IPS-15b (cell line): ENCODE measurements around the gene ATXN10.
"Not testable (repeated sequence)": the region's sequence is repeated elsewhere in the genome, so short reads cannot be mapped to it uniquely, and the experiment has no call there.

ENCODE experiments used
- H3K27me3 ChIP-seq: one replicate; pipeline ENCODE4 v1.6.1; 2013; ENCODE audit warnings: low read length; ENCODE audit not compliant: control insufficient read depth, insufficient read depth
- H3K36me3 ChIP-seq: one replicate; pipeline ENCODE4 v1.6.1; 2013; ENCODE audit warnings: low read length; ENCODE audit not compliant: control insufficient read depth, insufficient read depth
- H3K4me1 ChIP-seq: one replicate; pipeline ENCODE4 v1.6.1; 2013; ENCODE audit warnings: mild to moderate bottlenecking, low read length; ENCODE audit not compliant: control insufficient read depth, insufficient read depth
- H3K4me3 ChIP-seq: one replicate; pipeline ENCODE4 v1.5.1; 2013; ENCODE audit warnings: low read depth, low read length
- H3K9ac ChIP-seq: one replicate; pipeline ENCODE4 v1.6.1; 2013; ENCODE audit warnings: low read depth, mild to moderate bottlenecking, low read length
- H3K9me3 ChIP-seq: one replicate; pipeline ENCODE4 v1.6.1; 2013; ENCODE audit warnings: mild to moderate bottlenecking, low read length; ENCODE audit not compliant: control insufficient read depth, insufficient read depth

Gene ATXN10

DNA sequence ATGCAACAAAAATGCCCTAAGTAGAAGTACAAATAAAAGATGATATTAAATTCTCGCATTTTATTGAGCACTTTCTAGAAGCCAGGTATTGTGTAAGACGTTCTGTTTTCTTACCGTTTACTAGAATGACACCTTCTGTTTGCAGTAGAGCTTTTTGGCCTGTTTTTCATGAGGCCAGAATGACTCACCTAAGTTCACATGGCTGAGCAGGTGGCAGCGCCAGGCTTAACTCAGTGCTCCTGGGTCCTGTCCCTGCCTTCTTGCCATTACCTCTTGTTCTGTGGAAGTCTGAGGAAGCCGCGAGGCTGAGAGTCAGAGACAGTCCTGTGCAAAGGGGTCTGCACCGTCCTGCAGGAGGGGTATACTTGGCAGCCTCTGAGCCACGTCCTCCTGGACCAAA, 113.8 kb downstream of the ATXN10 start:
- Histone ChIP-seq H3K9ac (no peak overlapping the region), H3K9me3 (no peaks in the 10 kb centered on the region), H3K27me3 (no peaks in the 10 kb centered on the region), H3K4me3 (no peak overlapping the region), H3K4me1 (peaks cover 2% of the 10 kb centered on the region), H3K36me3 (no peaks in the 10 kb centered on the region)

DNA sequence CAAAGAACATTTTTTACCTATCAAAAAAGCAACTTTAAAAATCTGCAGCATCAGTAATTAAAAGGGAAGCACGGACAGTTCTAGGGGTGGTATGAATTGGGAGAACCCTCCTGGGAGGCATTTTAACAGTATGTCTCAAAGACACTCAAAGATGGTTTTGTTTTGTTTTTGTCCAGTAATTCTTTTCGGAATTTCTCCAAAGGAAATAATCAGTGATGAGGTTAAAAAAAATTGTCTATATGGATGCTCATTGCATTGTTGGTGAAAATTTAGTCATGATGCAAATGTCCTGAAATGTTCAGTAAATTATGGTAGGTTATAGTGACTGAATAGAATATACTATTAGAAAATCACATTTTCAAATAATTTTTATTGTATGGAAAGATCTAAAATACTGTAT, 115.1 kb downstream of the ATXN10 start:
- Histone ChIP-seq H3K9me3 (no peaks in the 10 kb centered on the region), H3K4me1 (peaks cover 2% of the 10 kb centered on the region), H3K9ac (no peak overlapping the region), H3K4me3 (no peak overlapping the region), H3K27me3 (no peaks in the 10 kb centered on the region), H3K36me3 (no peaks in the 10 kb centered on the region)

DNA sequence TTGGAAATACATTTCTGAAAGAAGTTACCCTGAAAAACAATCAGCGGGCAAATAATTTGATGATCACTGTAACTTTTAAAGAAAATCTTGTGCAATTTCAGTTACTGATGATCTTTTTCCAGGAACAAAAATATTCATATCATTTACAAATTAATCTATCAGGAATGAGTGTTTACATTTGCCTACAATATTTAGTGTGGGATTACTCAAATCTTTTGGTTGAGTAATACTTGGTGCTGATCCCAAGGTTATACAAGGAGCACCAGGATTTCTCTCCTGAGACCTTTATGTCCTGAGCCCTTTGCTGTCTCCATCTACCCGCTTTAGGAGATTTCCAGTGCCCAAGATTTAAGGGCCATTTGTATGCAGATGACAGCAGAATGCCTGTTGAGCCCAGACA, 116.1 kb downstream of the ATXN10 start:
- no peaks in the 10 kb centered on the region for H3K9me3 ChIP-seq
- no peaks in the 10 kb centered on the region for H3K36me3 ChIP-seq
- H3K4me1 ChIP-seq = peaks cover 2% of the 10 kb centered on the region
- no peak overlapping the region for H3K4me3 ChIP-seq
- H3K9ac ChIP-seq = no peak overlapping the region
- H3K27me3 ChIP-seq = no peaks in the 10 kb centered on the region

DNA sequence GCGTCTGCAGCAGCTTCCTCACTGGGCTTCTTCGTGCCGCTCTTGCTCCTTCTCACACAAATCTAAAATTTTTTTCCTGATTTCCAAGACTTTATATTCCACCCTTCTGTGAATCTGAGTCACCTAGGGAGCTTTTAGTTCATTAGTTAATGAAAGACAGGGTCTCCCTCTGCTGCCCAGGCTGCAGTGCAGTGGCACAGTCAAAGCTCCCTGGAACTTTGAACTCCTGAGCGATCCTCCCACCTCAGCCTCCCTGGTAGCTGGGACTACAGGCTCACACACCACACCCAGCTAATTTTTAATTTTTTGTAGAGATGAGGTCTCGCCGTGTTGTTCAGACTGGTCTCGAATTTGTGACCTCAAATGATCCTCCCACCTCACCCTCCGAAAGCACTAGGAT, 116.9 kb downstream of the ATXN10 start:
- Histone ChIP-seq H3K27me3 (no peaks in the 10 kb centered on the region), H3K4me1 (peaks cover 2% of the 10 kb centered on the region), H3K4me3 (no peak overlapping the region), H3K36me3 (no peaks in the 10 kb centered on the region), H3K9ac (no peak overlapping the region), H3K9me3 (no peaks in the 10 kb centered on the region)

DNA sequence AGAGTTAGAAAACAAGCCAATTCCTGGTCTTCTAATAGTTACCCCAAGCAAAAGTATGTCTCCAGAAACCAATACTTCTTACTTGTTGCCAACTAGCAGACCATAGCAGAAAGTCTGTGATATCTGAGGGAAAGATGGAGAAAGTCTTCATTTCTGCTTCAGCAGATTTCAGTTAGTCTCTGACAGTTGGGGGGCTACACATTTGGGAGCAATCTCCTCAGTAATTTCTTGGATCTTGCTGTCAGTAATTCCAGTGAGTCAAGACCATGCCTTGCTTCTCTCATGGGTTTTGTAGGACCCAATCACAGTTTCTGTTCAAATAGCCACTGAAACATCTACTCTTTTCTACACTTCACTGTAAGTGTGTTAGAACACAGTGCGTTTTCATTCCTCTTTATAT, 118.8 kb downstream of the ATXN10 start:
- peaks cover 2% of the 10 kb centered on the region for H3K4me1 ChIP-seq
- no peak overlapping the region for H3K4me3 ChIP-seq
- H3K9ac ChIP-seq = no peak overlapping the region
- no peaks in the 10 kb centered on the region for H3K27me3 ChIP-seq
- H3K9me3 ChIP-seq = no peaks in the 10 kb centered on the region
- H3K36me3 ChIP-seq = no peaks in the 10 kb centered on the region

DNA sequence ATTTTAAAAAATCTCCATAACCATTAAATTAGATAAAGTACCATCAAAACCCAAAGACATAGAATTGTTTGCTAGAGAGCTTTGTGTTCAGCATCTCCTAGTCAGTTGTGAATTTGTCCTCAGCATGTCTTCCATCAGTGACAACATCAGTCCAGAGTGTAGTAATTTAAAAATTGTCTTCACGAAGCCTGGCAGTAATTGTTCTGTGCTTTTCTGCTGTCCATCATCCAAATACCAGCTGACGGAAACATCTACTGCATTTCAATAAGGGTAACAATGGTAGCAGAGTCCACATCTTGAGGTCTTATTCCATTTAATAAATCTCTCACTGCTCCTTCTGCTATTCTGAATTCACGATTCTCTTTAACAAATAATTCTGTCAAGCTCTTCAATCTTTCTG, 121.5 kb downstream of the ATXN10 start:
- Histone ChIP-seq H3K4me3 (no peak overlapping the region), H3K4me1 (no peaks in the 10 kb centered on the region), H3K36me3 (peaks cover 3% of the 10 kb centered on the region), H3K9ac (no peak overlapping the region), H3K9me3 (peaks cover 5% of the 10 kb centered on the region), H3K27me3 (no peaks in the 10 kb centered on the region)

DNA sequence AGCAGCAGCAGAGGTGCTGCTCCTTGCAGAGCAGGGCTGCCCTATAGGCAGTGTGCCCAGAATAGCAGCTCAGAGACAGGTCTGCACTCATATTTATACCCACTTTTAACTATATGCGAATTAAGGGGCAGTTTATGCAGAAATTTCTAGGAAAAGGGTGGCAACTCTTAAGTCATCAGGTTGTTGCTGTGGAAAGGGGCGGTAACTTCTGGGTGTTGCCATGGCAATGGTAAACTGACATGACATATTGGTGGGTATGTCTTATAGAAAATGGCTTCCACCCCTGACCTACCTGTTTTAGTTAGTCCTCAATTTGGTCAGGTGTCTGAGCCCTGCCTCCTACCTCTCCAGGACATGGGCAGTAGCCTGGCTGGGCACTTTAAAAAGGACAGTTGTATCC, 122.3 kb downstream of the ATXN10 start:
- Histone ChIP-seq H3K36me3 (peaks cover 3% of the 10 kb centered on the region), H3K4me3 (no peak overlapping the region), H3K27me3 (no peaks in the 10 kb centered on the region), H3K4me1 (no peaks in the 10 kb centered on the region), H3K9ac (no peak overlapping the region), H3K9me3 (peaks cover 5% of the 10 kb centered on the region)

DNA sequence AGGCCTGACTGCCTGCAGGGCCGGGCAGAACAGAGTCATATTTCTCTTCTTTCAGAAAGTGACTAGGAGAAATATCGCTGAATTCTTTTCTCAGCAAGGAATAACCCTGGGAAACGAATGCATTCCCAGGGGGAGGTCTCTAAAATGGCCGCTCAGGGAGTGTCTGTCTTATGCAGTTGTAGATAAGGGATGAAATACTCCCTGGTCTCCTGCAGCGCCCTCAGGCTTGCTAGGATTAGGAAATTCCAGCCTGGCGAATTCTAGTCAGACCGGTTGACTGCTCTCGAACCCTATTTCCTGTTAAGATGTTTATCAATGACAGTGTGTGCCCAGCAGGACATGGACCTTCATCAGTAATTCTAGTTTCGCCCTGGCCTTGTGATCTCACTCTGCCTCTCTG, 124.4 kb downstream of the ATXN10 start:
- not testable (repeated sequence) for H3K4me1 ChIP-seq, H3K36me3 ChIP-seq, H3K4me3 ChIP-seq, H3K9me3 ChIP-seq, H3K27me3 ChIP-seq, H3K9ac ChIP-seq

DNA sequence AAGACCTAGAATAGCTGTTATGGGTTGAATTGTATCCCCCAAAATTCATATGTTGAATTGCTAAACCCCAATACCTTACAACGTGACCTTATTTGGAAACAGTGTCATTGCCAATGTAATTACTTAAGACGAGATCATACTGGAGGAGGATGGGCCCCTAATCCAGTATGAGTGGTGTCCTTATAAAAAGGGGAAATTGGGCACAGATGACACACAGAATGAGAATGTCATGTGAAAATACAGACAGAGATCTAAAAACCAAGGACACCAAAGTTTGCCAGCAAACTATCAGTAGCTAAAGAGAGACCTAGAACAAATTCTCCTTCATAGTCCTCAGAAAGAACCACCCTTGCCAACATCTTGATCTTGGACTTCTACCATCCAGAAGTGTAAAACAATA, 127.7 kb downstream of the ATXN10 start:
- Histone ChIP-seq H3K4me1 (no peaks in the 10 kb centered on the region), H3K36me3 (peaks cover 3% of the 10 kb centered on the region), H3K9ac (no peak overlapping the region), H3K27me3 (no peaks in the 10 kb centered on the region), H3K4me3 (no peak overlapping the region), H3K9me3 (peaks cover 5% of the 10 kb centered on the region)

DNA sequence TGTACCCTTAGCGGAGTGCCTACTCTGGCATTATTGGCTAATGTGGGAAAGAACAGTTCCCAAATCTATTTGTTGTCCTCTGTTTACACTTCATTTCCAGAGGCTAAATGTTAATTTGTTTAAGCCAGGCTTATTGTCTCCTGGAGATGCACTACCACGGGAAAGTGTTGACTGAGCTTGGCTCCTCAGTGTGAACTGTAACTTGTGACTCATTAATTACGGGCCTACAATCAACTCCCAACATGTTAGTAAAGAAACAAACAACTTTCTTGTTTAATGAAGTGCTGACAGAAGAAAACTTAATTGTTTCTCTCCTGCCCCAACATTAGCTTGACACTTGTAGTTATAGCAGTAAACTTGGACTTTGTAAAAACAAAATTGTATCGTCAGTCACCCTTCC, 130.4 kb downstream of the ATXN10 start:
- Histone ChIP-seq H3K4me1 (no peaks in the 10 kb centered on the region), H3K4me3 (no peak overlapping the region), H3K9ac (no peak overlapping the region), H3K36me3 (no peaks in the 10 kb centered on the region), H3K9me3 (peaks cover 3% of the 10 kb centered on the region), H3K27me3 (no peaks in the 10 kb centered on the region)

DNA sequence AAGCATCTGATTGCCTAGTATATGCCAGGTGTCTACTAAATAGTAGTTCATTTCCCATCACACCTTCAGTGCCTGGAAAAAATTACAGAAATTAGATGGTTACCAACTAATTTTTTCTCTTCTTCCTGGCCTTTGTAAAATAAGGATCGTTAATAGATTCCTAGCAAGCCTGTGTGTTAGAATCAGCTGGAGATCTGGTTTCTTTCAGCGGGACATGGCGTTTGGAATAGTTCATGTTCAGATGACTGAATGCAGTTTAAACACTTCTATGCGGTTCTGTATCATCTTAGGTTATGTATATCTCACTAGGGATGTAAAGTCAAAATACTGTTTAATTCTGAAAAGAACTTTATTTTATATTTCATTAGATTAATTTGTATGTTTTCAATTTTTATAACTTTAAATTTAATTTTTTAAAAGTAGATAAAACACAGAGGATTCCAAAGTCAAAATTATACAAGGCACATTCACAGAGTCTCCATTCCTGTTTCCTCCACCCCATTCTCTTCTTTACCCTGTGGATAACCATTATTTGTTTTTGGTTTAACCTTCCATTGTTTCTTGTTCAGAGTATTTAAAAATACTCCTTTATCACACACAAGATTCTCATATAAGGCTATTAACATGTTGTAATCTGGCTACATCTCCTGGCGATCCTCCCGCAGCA, 132.8 kb downstream of the ATXN10 start:
- Histone ChIP-seq H3K9me3 (no peaks in the 10 kb centered on the region), H3K4me1 (no peaks in the 10 kb centered on the region), H3K9ac (no peak overlapping the region), H3K36me3 (no peaks in the 10 kb centered on the region), H3K27me3 (no peaks in the 10 kb centered on the region), H3K4me3 (no peak overlapping the region)

DNA sequence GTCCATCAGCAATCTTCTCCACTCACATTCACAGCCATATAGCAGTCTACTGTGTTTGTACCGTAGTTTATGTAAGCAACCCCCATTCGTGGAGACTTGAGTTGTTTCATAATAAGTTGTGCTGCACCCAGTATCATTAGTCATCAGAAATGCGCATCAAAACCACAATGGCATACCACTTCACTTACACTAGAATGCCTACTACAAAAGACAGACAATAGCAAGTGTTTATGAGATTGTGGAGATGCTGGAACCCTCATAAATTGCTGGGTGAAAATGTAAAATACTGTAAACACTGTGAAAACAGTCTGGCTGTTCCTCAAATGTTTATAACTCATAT, 133.3 kb downstream of the ATXN10 start:
- no peaks in the 10 kb centered on the region for H3K36me3 ChIP-seq
- H3K27me3 ChIP-seq = no peaks in the 10 kb centered on the region
- no peak overlapping the region for H3K9ac ChIP-seq
- H3K9me3 ChIP-seq = no peaks in the 10 kb centered on the region
- H3K4me3 ChIP-seq = no peak overlapping the region
- H3K4me1 ChIP-seq = no peaks in the 10 kb centered on the region

DNA sequence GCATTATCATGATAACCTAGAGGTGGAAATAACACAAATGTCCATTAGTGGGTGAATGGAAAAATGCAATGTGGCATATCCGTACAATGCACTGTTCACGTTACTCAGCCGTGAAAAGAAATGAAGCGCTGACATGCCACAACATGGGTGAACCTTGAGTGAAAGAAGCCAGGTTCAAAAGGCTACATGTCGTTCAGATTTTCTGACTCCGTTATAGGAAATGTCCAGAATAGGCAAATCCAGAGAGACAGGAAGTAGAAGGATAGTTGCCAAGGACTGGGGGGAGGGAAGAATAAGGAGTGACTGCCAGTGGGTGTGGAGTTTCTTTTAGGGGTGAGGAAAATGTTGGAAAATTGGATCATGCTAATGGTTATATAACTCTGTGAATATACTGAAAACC, 133.8 kb downstream of the ATXN10 start:
- Histone ChIP-seq H3K36me3 (no peaks in the 10 kb centered on the region), H3K27me3 (no peaks in the 10 kb centered on the region), H3K9me3 (no peaks in the 10 kb centered on the region)

More for the DNA sequence above, 133.8 kb downstream of the ATXN10 start:
- no peaks in the 10 kb centered on the region for H3K4me1 ChIP-seq
- H3K4me3 ChIP-seq = no peak overlapping the region
- no peak overlapping the region for H3K9ac ChIP-seq
